T-helper 9 cell (primary cell): Measurements from ENCODE around the gene MINDY1.
A peak's percentile ranks its signal among the peaks of the same experiment; 100 is the strongest.

ENCODE experiments used
- DNase-seq: peaks from one replicate; pipeline ENCODE4 v3.0.0-alpha.2; 2020

Gene MINDY1

DNA sequence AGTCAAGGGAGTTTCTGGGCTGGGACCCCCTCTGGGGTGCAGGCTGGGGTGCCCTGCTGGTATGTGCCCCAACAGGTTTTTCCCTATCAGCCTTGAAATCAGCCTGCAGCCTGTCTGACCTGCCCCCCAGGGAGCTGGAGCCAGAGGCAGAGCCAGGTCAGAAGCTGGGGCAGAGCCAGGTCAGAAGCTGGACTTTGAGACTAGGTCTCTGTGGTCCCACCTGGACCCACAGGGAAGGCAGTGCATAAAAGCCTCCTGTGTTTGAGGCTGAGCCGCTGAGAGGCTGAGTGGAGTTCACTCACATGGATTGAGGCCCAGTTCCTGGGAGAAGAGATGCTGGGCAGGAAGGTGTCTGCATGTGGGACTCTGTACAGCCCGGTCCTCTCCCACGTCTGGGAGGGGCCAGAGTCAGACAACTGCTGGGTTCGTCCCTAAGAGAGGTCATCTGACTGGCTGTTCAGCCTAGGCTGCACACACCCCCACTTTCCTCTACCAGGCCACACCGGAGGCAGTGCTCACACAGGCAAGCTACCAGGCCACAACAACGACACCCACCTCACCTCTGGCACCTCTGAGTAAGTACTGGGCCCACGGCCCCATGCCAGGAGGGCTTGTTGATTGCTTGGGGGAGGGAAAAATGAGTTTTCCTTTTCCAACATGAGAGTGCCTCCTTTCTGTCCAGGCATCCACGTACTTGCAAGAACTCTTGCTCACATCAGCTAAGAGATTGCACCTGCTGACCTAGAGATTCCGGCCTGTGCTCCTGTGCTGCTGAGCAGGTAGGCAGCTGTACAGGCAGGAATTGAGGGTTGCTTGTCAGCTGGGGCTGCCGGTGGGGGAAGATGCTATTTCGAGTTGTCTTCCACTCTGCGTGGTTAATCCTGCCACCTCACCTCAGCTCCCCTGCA lies 24.6 kb downstream of the MINDY1 start, which contains the start of gene ANXA9:
Gene ANXA9 (plus strand): TSS at position 488 of the 908 bp plus-strand sequence. CDS start 814 bp downstream, outside the sequence.
- DNase-seq = no peak

DNA sequence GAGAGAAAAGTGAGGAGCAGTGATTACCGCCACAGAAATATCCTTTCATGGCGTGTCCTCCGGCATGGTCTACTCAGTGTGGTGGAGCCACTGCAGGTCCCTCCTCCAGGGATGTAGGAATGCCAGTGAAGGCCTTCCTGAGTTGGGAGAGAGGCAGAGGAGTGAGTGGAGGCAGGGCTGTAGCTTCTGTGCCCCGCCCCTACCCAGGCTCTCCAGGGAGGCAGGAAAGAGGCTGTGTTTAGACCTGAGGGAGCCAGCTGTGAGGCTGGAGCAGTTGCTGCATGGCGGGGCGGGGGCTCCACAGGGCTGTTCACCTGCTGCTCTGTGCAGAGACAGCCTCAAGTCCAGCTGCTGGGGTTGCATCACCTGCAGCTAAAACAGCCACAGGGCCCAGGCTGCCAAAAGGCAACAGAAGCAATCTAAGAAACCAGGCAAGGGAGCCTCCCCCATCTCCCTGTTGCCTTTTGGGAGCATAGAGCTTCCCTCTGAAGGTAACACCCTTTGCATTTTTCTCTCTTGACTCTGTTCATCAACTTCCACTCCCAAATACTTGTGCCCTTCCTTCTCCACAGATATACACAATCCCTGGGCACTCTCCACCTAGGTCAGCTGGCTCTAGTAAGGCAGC lies 25.4 kb downstream of the MINDY1 start:
- DNase-seq = no peak

GRCh38 chr1:150979092-150980056 lies 27.3 kb downstream of the MINDY1 start:
- DNase-seq = peak; percentile 86

DNA sequence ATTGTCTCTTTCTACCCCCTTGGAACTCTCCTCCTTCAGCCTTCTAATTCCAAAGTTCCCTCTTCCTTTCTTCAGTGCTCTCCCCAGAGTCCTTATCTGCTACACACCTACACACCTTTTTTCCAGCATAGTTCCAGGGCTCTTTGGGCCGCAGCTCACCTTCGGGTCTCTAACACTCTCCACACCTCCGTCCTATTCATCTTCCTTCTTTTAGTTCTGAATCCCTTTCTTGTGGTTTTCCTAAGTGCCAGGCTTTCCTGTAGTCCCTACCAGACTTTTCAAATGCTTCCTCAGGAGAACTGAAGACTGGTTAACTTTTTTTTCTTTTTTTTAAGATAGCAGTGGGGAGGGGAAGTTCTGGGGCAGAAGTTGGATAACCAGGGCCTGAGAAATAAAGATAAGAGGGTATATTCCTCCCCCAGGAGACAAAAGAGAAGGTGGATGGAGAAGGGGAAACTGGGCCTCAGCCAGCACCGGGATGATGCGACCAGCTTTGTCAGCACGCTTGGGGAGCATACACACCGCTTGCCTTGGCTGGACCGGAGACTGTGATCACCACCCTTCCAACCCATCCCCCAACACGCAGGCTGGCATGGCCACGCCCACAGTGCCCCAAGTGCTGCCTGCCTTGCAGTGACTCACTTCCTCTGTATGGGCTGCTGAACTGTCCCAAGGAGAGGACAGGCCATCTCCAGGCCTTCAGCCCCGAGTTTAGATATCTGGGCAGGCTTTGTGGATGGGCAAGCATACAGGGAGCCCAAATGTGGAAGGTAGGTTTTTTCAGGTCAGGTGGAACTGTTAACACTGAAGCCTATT lies 29.6 kb downstream of the MINDY1 start:
- DNase-seq = peak; percentile 53

GRCh38 chr1:150976401-150976821 lies 30.3 kb downstream of the MINDY1 start:
- DNase-seq = no peak

GRCh38 chr1:150974580-150975478 lies 31.9 kb downstream of the MINDY1 start, which contains the start of gene CERS2:
Gene CERS2 (minus strand): TSS chr1:150974835. CDS start chr1:150969090, 5,745 bp downstream.
- peak; percentile 79 for DNase-seq

DNA sequence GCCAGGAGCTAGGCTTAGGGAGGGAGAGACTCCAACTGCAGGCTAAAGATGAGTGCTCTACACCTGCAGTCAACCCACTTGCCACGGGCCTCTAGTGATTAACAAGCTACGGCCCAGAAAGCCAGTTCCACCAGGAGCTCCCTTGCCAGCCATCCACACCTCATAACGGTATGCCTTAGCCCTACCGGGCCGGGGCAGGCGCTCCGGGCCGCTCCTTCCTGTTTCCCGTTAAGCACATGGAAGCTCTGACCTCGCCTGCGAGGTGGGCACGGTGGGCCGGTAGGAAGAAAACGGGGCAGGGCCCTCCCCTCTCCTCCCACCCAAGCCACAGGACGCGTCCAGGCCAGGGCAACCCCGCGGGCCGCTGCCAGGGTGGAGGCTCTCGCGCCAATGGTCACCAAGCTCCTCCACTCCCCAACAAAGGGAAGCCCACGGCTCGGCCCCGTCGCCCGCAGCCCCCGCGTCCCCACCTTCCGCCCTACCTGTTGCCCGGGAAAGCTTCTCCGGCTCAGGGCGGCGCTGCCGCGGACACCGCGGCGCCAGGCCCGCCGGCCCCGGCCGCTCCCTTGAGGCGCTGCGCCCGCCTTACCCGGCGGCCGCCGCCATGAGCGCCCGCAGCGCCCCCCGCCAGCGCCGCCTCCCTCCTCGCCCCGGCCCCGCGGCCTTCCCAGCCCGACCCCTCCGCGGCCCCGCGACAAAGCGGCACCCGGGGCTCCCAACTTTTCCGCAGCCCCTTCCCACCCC lies 32.7 kb downstream of the MINDY1 start:
- DNase-seq = peak; percentile 14

- DNase-seq = no peak
Measured at GRCh38 chr1:150973258-150973835, 33.4 kb downstream of the MINDY1 start.

DNA sequence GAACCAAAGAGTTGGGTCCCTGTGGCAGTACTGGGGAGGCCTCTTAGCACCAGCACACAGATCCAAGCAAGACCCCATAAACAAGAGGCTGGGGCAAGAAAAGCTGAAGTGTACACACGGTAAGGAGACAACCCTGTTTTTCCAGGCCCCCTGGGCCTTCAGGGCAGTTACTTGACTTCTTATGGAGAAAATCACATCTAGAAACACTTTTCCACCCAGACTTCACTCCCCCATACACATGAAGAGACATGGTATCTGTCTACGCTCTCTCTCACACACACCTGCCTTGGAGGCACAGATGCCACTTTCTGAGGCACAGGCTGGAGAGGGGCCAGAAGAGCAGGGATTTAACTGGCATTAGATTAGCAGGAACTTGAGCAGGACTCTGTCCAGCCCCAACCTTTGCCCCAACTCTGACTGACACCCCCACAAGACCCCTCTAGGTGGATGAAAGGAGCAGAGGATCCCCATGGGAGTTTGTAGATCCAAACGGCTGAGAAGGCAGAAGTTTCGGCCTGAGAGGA lies 34.2 kb downstream of the MINDY1 start:
- no peak for DNase-seq

GRCh38 chr1:150971583-150972416 lies 34.9 kb downstream of the MINDY1 start:
- no peak for DNase-seq

- no peak for DNase-seq
Measured at GRCh38 chr1:150970808-150971582, 35.7 kb downstream of the MINDY1 start.

DNA sequence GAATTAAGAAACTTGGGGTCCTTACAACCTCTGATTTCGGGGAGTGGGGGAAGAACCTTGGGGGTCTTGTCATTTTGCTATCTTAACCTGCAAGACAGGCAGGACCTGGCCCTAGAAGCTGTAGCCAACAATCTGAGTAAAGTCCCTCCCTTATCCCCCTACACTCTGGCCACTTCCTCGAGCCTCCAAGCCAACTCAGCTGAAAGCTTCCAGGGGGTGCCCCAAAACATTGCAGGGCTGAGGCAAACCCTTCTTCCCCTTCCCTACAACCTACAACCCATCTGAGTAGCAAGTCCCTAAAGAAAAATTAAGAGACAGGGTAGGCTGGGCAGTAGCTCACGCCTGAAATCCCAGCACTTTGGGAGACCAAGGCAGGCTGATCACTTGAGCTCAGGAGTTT lies 37.1 kb downstream of the MINDY1 start:
- no peak for DNase-seq

GRCh38 chr1:150968491-150968890 lies 38.2 kb downstream of the MINDY1 start:
- DNase-seq = no peak

DNA sequence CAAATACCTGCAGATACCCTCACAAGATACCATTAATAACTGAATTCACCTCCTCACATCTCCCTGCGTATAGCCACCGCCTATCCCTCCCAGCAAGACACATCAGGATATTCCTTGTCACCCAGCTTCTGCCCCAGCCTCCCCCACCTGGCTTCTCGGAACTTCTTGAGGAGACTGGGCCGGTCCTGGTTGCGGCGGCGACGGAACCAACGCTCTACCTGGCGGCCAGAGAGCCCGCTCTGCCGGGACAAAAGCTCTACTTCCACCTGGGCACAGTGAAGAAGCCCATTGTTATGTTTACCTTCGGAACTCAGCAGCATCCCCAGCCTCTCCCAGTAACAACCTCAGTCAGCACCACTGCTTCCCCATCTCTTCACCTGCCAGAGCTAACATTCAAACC lies 38.8 kb downstream of the MINDY1 start:
- no peak for DNase-seq

- DNase-seq = no peak
Measured at GRCh38 chr1:150966011-150966410, 40.7 kb downstream of the MINDY1 start.

DNA sequence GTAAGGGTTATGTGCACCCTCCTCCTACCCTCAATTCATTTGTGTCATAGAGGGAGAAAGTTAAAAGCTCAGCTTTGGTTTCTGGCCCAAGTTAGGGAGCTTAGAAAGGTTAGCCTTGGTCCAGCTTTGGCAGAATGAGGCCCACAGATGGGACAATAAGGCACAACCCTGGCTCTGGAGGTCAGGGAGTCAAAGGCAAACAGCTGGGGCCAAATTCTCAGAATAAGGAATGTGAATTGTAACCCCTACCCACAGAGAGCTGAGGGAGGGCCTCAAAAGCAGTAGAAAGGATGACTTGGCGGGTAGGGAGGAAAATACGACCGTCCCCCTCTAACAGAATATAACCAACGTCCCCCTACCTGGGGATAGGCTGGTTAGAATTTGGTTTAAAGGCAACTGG lies 41.1 kb downstream of the MINDY1 start:
- DNase-seq = no peak

DNA sequence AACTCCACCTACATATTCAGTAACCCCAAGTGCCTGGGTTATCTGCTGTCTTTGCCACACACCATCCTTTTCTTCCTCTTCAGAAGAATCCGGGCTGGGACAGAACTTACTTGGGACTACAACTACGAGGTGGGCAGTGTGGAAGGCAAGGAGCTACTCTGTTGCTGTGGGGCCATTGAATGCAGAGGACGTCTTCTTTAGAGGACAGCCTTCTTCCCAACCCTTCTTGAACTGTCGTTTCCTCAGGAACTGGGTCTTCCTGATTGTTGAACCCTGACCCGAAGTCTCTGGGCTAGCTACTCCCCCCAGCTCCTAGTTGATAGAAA lies 42.6 kb downstream of the MINDY1 start:
- no peak for DNase-seq
